WTC11 (cell line): Measurements from ENCODE around the gene JADE3.

Experiments used
- CREB1 ChIP-seq: sonication (generic); formaldehyde crosslinking; IDR thresholded peaks from 2 replicates; pipeline ENCODE4 v1.8.0; 2023; ENCODE audit warnings: mild to moderate bottlenecking, missing genetic modification reagents
- CREM ChIP-seq: sonication (generic); formaldehyde crosslinking; IDR thresholded peaks from 2 replicates; pipeline ENCODE4 v1.8.1; 2022; ENCODE audit warnings: mild to moderate bottlenecking, missing genetic modification reagents, moderate library complexity
- ETV6 ChIP-seq: sonication (generic); formaldehyde crosslinking; IDR thresholded peaks from 2 replicates; pipeline ENCODE4 v1.8.1; 2022; ENCODE audit warnings: mild to moderate bottlenecking, missing genetic modification reagents
- NFYB ChIP-seq: sonication (generic); formaldehyde crosslinking; conservative IDR thresholded peaks from 2 replicates; pipeline ENCODE4 v1.8.0; 2022; ENCODE audit warnings: low read depth, missing genetic modification reagents
- SP1 ChIP-seq: sonication (generic); formaldehyde crosslinking; conservative IDR thresholded peaks from 2 replicates; pipeline ENCODE4 v1.8.1; 2022; ENCODE audit warnings: missing genetic modification reagents
- TCF7 ChIP-seq: sonication (generic); formaldehyde crosslinking; IDR thresholded peaks from 2 replicates; pipeline ENCODE4 v1.8.0; 2022; ENCODE audit warnings: mild to moderate bottlenecking, low read depth, missing genetic modification reagents, moderate library complexity
- TF ChIP-seq, protein P1 (sequence below): sonication (generic); formaldehyde crosslinking; IDR thresholded peaks from 2 replicates; pipeline ENCODE4 v1.8.1; 2023; ENCODE audit warnings: mild to moderate bottlenecking, missing genetic modification reagents
- TF ChIP-seq, protein P2 (sequence below): fragments of 200-600 bp; IDR thresholded peaks from 2 replicates; pipeline ENCODE4 v1.8.0; 2022; ENCODE audit warnings: antibody characterized with exemption
- TF ChIP-seq, protein P3 (sequence below): sonication (generic); formaldehyde crosslinking; IDR thresholded peaks from 2 replicates; pipeline ENCODE4 v1.8.1; 2023; ENCODE audit warnings: mild to moderate bottlenecking, missing genetic modification reagents, moderate library complexity
- TF ChIP-seq, protein P4 (sequence below): sonication (generic); formaldehyde crosslinking; IDR thresholded peaks from 2 replicates; pipeline ENCODE4 v1.8.0; 2022; ENCODE audit warnings: mild to moderate bottlenecking, missing genetic modification reagents
- TF ChIP-seq, protein P5 (sequence below): sonication (generic); formaldehyde crosslinking; IDR thresholded peaks from 2 replicates; pipeline ENCODE4 v1.8.1; 2022; ENCODE audit warnings: mild to moderate bottlenecking, missing genetic modification reagents, moderate library complexity, borderline replicate concordance
- TF ChIP-seq, protein P6 (sequence below): sonication (generic); formaldehyde crosslinking; IDR thresholded peaks from 2 replicates; pipeline ENCODE4 v1.8.1; 2023; ENCODE audit warnings: mild to moderate bottlenecking, moderate library complexity, missing genetic modification reagents
- TF ChIP-seq, protein P7 (sequence below): sonication (generic); formaldehyde crosslinking; IDR thresholded peaks from 2 replicates; pipeline ENCODE4 v1.8.1; 2022; ENCODE audit warnings: mild to moderate bottlenecking, moderate library complexity, missing genetic modification reagents

DNA sequence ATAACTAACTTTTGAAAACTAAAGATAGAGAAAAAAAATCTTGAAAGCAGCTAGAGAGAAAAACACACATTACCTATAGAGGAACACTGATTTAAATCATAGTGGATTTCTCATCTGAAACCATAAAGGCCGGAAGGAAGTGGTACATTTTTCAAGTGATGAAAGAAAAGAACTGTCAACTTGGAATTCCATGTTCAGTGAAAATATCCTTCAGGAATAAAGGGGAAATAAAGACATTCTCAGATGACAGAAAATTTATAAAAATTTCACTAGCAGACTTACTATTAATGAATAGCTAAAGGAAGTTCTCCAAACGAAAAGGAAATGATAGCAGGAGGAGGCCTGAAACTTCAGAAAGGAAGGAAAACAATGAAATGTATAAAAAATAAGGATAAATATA is 7.6 kb upstream of the JADE3 start:
- TF ChIP-seq, protein P1, sequence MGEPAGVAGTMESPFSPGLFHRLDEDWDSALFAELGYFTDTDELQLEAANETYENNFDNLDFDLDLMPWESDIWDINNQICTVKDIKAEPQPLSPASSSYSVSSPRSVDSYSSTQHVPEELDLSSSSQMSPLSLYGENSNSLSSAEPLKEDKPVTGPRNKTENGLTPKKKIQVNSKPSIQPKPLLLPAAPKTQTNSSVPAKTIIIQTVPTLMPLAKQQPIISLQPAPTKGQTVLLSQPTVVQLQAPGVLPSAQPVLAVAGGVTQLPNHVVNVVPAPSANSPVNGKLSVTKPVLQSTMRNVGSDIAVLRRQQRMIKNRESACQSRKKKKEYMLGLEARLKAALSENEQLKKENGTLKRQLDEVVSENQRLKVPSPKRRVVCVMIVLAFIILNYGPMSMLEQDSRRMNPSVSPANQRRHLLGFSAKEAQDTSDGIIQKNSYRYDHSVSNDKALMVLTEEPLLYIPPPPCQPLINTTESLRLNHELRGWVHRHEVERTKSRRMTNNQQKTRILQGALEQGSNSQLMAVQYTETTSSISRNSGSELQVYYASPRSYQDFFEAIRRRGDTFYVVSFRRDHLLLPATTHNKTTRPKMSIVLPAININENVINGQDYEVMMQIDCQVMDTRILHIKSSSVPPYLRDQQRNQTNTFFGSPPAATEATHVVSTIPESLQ = no peak
- TF ChIP-seq, protein P2, sequence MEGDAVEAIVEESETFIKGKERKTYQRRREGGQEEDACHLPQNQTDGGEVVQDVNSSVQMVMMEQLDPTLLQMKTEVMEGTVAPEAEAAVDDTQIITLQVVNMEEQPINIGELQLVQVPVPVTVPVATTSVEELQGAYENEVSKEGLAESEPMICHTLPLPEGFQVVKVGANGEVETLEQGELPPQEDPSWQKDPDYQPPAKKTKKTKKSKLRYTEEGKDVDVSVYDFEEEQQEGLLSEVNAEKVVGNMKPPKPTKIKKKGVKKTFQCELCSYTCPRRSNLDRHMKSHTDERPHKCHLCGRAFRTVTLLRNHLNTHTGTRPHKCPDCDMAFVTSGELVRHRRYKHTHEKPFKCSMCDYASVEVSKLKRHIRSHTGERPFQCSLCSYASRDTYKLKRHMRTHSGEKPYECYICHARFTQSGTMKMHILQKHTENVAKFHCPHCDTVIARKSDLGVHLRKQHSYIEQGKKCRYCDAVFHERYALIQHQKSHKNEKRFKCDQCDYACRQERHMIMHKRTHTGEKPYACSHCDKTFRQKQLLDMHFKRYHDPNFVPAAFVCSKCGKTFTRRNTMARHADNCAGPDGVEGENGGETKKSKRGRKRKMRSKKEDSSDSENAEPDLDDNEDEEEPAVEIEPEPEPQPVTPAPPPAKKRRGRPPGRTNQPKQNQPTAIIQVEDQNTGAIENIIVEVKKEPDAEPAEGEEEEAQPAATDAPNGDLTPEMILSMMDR = no peak
- TF ChIP-seq, protein P3, sequence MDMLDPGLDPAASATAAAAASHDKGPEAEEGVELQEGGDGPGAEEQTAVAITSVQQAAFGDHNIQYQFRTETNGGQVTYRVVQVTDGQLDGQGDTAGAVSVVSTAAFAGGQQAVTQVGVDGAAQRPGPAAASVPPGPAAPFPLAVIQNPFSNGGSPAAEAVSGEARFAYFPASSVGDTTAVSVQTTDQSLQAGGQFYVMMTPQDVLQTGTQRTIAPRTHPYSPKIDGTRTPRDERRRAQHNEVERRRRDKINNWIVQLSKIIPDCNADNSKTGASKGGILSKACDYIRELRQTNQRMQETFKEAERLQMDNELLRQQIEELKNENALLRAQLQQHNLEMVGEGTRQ (CRISPR knock-in tag) = no peak
- TF ChIP-seq, protein P4, sequence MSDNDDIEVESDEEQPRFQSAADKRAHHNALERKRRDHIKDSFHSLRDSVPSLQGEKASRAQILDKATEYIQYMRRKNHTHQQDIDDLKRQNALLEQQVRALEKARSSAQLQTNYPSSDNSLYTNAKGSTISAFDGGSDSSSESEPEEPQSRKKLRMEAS (CRISPR knock-in tag) = no peak
- TF ChIP-seq, protein P5, sequence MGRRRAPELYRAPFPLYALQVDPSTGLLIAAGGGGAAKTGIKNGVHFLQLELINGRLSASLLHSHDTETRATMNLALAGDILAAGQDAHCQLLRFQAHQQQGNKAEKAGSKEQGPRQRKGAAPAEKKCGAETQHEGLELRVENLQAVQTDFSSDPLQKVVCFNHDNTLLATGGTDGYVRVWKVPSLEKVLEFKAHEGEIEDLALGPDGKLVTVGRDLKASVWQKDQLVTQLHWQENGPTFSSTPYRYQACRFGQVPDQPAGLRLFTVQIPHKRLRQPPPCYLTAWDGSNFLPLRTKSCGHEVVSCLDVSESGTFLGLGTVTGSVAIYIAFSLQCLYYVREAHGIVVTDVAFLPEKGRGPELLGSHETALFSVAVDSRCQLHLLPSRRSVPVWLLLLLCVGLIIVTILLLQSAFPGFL (CRISPR knock-in tag) = no peak
- TF ChIP-seq, protein P6, sequence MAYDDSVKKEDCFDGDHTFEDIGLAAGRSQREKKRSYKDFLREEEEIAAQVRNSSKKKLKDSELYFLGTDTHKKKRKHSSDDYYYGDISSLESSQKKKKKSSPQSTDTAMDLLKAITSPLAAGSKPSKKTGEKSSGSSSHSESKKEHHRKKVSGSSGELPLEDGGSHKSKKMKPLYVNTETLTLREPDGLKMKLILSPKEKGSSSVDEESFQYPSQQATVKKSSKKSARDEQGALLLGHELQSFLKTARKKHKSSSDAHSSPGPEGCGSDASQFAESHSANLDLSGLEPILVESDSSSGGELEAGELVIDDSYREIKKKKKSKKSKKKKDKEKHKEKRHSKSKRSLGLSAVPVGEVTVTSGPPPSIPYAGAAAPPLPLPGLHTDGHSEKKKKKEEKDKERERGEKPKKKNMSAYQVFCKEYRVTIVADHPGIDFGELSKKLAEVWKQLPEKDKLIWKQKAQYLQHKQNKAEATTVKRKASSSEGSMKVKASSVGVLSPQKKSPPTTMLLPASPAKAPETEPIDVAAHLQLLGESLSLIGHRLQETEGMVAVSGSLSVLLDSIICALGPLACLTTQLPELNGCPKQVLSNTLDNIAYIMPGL (CRISPR knock-in tag) = no peak
- TF ChIP-seq CREM (CRISPR knock-in tag) (no peak), NFYB (CRISPR knock-in tag) (no peak), SP1 (CRISPR knock-in tag) (no peak), ETV6 (CRISPR knock-in tag) (no peak), CREB1 (CRISPR knock-in tag) (no peak), TCF7 (CRISPR knock-in tag) (no peak)
- TF ChIP-seq, protein P7, sequence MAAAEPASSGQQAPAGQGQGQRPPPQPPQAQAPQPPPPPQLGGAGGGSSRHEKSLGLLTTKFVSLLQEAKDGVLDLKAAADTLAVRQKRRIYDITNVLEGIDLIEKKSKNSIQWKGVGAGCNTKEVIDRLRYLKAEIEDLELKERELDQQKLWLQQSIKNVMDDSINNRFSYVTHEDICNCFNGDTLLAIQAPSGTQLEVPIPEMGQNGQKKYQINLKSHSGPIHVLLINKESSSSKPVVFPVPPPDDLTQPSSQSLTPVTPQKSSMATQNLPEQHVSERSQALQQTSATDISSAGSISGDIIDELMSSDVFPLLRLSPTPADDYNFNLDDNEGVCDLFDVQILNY (CRISPR knock-in tag) = no peak
